IMR-90 (cell line): ENCODE measurements around the gene MYH3. TPM values are rescaled to one million over a fixed set of nuclear protein-coding genes. Genes with fewer than 3 reads are reported as not detected.

ENCODE experiments used
- ATAC-seq: fragments of 200-7000 bp; cut with Tn5 transposase; 2 replicates; pipeline ENCODE4 v1.9.1; 2020; ENCODE audit warnings: low read depth, mild to moderate bottlenecking, moderate library complexity
- BruUV-seq: library from RNA; stranded (reverse); fragments of 400-500 nt; replicated peaks from 2 replicates; lab custom pipeline; 2021; lab: Mats Ljungman, UMichigan
- CTCF ChIA-PET: fragments of 300-600 bp; formaldehyde crosslinking; extraction: SDS; loops from one replicate; lab custom pipeline; 2021; ENCODE audit warnings: antibody characterized with exemption; lab: Yijun Ruan, JAX
- POLR2A ChIA-PET: fragments of 300-600 bp; sonication (Branson Sonifier 250); formaldehyde crosslinking; loops from one replicate; lab custom pipeline; 2022; ENCODE audit warnings: antibody characterized with exemption; ENCODE audit not compliant: unreplicated experiment; lab: Charles Lee
- DNase-seq: peaks from one replicate; pipeline ENCODE4 v3.0.0; 2013
- H2AFZ ChIP-seq: replicated peaks from 2 replicates; pipeline ENCODE3; 2013; ENCODE audit warnings: low read length, mild to moderate bottlenecking; ENCODE audit not compliant: poor library complexity
- H2AK5ac ChIP-seq: 2 replicates; pipeline ENCODE4 v1.6.1; 2013; ENCODE audit warnings: low read depth, low read length, inconsistent platforms
- H2AK9ac ChIP-seq: replicated peaks from 2 replicates; pipeline ENCODE3; 2013; ENCODE audit warnings: mild to moderate bottlenecking, low read depth, low read length, moderate library complexity; ENCODE audit not compliant: poor library complexity
- H2BK120ac ChIP-seq: 2 replicates; pipeline ENCODE4 v1.6.1; 2013; ENCODE audit warnings: low read depth, low read length, inconsistent platforms
- H2BK15ac ChIP-seq: 3 replicates; pipeline ENCODE4 v1.6.1; 2013; ENCODE audit warnings: low read depth, low read length, inconsistent platforms
- H2BK20ac ChIP-seq: 2 replicates; pipeline ENCODE4 v1.6.1; 2013; ENCODE audit warnings: low read depth, mild to moderate bottlenecking, inconsistent platforms, low read length, moderate library complexity
- H2BK5ac ChIP-seq: 2 replicates; pipeline ENCODE4 v1.6.1; 2013; ENCODE audit warnings: mild to moderate bottlenecking, low read depth, low read length, inconsistent platforms; ENCODE audit not compliant: poor library complexity, severe bottlenecking
- H3K14ac ChIP-seq: replicated peaks from 2 replicates; pipeline ENCODE4 v1.6.1; 2013; ENCODE audit warnings: low read depth, low read length, inconsistent platforms
- H3K18ac ChIP-seq: 2 replicates; pipeline ENCODE4 v1.6.1; 2013; ENCODE audit warnings: low read depth, low read length, control low read depth
- H3K23ac ChIP-seq: 2 replicates; pipeline ENCODE4 v1.6.1; 2013; ENCODE audit warnings: low read depth, low read length, inconsistent platforms
- H3K27ac ChIP-seq: 2 replicates; pipeline ENCODE4 v1.5.1; 2013; ENCODE audit warnings: mild to moderate bottlenecking, control low read depth, low read length; ENCODE audit not compliant: insufficient read depth
- H3K27me3 ChIP-seq: 2 replicates; pipeline ENCODE4 v1.6.1; 2013; ENCODE audit warnings: low read length; ENCODE audit not compliant: control insufficient read depth, insufficient read depth
- H3K36me3 ChIP-seq: 2 replicates; pipeline ENCODE4 v1.6.1; 2013; ENCODE audit warnings: low read length, mixed read lengths; ENCODE audit not compliant: control insufficient read depth, insufficient read depth
- H3K4ac ChIP-seq: 2 replicates; pipeline ENCODE4 v1.6.1; 2013; ENCODE audit warnings: low read depth, low read length, inconsistent platforms
- H3K4me1 ChIP-seq: 2 replicates; pipeline ENCODE4 v1.6.1; 2013; ENCODE audit warnings: low read length, mixed read lengths; ENCODE audit not compliant: control insufficient read depth, insufficient read depth
- H3K4me2 ChIP-seq: 2 replicates; pipeline ENCODE4 v1.6.1; 2013; ENCODE audit warnings: low read depth, mild to moderate bottlenecking, control low read depth, low read length, moderate library complexity
- H3K4me3 ChIP-seq: 2 replicates; pipeline ENCODE4 v1.5.1; 2013; ENCODE audit warnings: low read depth, mild to moderate bottlenecking, control low read depth, low read length, moderate library complexity; ENCODE audit not compliant: insufficient read depth
- H3K56ac ChIP-seq: 2 replicates; pipeline ENCODE4 v1.6.1; 2013; ENCODE audit warnings: low read length, inconsistent platforms; ENCODE audit not compliant: insufficient read depth; ENCODE audit errors: extremely low read depth
- H3K79me1 ChIP-seq, 2 experiments: 2 replicates each; pipeline ENCODE4 v1.6.1; 2013; ENCODE audit warnings: low read length in 2 of 2, inconsistent platforms in 1 of 2, low read depth in 1 of 2
- H3K9ac ChIP-seq: 2 replicates; pipeline ENCODE4 v1.6.1; 2013; ENCODE audit warnings: low read depth, low read length, control low read depth
- H3K9me1 ChIP-seq: 2 replicates; pipeline ENCODE4 v1.6.1; 2013; ENCODE audit warnings: low read length, inconsistent platforms; ENCODE audit not compliant: insufficient read depth
- H3K9me3 ChIP-seq: 2 replicates; pipeline ENCODE4 v1.6.1; 2013; ENCODE audit warnings: low read length; ENCODE audit not compliant: control insufficient read depth, insufficient read depth
- H4K20me1 ChIP-seq: 2 replicates; pipeline ENCODE4 v1.6.1; 2013; ENCODE audit warnings: low read length, inconsistent platforms; ENCODE audit not compliant: insufficient read depth
- H4K5ac ChIP-seq: 2 replicates; pipeline ENCODE4 v1.6.1; 2013; ENCODE audit warnings: mild to moderate bottlenecking, low read depth, low read length, control low read depth
- H4K8ac ChIP-seq, 2 experiments: 2 replicates each; pipeline ENCODE4 v1.6.1; 2013; ENCODE audit warnings: low read depth in 2 of 2, low read length in 2 of 2, control low read depth in 1 of 2, inconsistent platforms in 1 of 2
- H4K91ac ChIP-seq: 2 replicates; pipeline ENCODE4 v1.6.1; 2013; ENCODE audit warnings: low read depth, low read length, inconsistent platforms; ENCODE audit not compliant: insufficient read depth
- BHLHE40 ChIP-seq: fragments of 150-350 bp; IDR thresholded peaks from 2 replicates; pipeline ENCODE4 v1.6.1; 2016; ENCODE audit warnings: mild to moderate bottlenecking, low read depth, low read length
- CEBPB ChIP-seq: IDR thresholded peaks from 2 replicates; pipeline ENCODE4 v1.6.1; 2012; ENCODE audit warnings: low read depth, low read length, improper control_type of control experiment
- CHD1 ChIP-seq: IDR thresholded peaks from 2 replicates; pipeline ENCODE4 v1.6.1; 2012; ENCODE audit warnings: low read depth, low read length, improper control_type of control experiment
- CTCF ChIP-seq: conservative IDR thresholded peaks from 2 replicates; pipeline ENCODE4 v1.5.1; 2012; ENCODE audit warnings: mild to moderate bottlenecking, low read depth, low read length, improper control_type of control experiment
- ELK1 ChIP-seq: fragments of 150-350 bp; IDR thresholded peaks from 2 replicates; pipeline ENCODE4 v1.6.1; 2016; ENCODE audit warnings: low read depth, mild to moderate bottlenecking, low read length, moderate library complexity, borderline replicate concordance
- FOS ChIP-seq: fragments of 150-350 bp; IDR thresholded peaks from 2 replicates; pipeline ENCODE4 v1.6.1; 2016; ENCODE audit warnings: low read depth, low read length
- MAFK ChIP-seq: IDR thresholded peaks from 2 replicates; pipeline ENCODE4 v1.6.1; 2012; ENCODE audit warnings: low read depth, low read length, improper control_type of control experiment
- MAZ ChIP-seq: IDR thresholded peaks from 2 replicates; pipeline ENCODE4 v1.6.1; 2012; ENCODE audit warnings: low read depth, mild to moderate bottlenecking, low read length, improper control_type of control experiment, moderate library complexity, borderline replicate concordance
- MXI1 ChIP-seq: IDR thresholded peaks from 2 replicates; pipeline ENCODE4 v1.6.1; 2012; ENCODE audit warnings: low read depth, mild to moderate bottlenecking, low read length, moderate library complexity, borderline replicate concordance
- NFE2L2 ChIP-seq: fragments of 150-350 bp; IDR thresholded peaks from 2 replicates; pipeline ENCODE4 v1.6.1; 2016; ENCODE audit warnings: low read depth, mild to moderate bottlenecking, low read length
- POLR2A ChIP-seq: IDR thresholded peaks from 2 replicates; pipeline ENCODE4 v1.6.1; 2012; ENCODE audit warnings: mild to moderate bottlenecking, low read depth, low read length
- RAD21 ChIP-seq: IDR thresholded peaks from 2 replicates; pipeline ENCODE4 v1.6.1; 2012; ENCODE audit warnings: low read length, improper control_type of control experiment
- RCOR1 ChIP-seq: IDR thresholded peaks from 2 replicates; pipeline ENCODE4 v1.6.1; 2012; ENCODE audit warnings: mild to moderate bottlenecking, low read length, improper control_type of control experiment; ENCODE audit not compliant: insufficient replicate concordance
- RFX5 ChIP-seq: IDR thresholded peaks from 2 replicates; pipeline ENCODE4 v1.8.0; 2012; ENCODE audit warnings: low read depth, mild to moderate bottlenecking, low read length, moderate library complexity
- SMC3 ChIP-seq: fragments of 150-350 bp; IDR thresholded peaks from 2 replicates; pipeline ENCODE4 v1.6.1; 2016; ENCODE audit warnings: low read depth, mild to moderate bottlenecking, antibody characterized with exemption, low read length, moderate library complexity
- USF2 ChIP-seq: fragments of 150-350 bp; IDR thresholded peaks from 2 replicates; pipeline ENCODE4 v1.6.1; 2017; ENCODE audit warnings: mild to moderate bottlenecking, antibody characterized with exemption, low read length, low read depth
- WGBS, 2 experiments: methylation state at CpG; one replicate each; pipeline versions ENCODE4 v1.1.5 to v1.1.7; 2013; ENCODE audit warnings: missing lambda C conversion rate in 2 of 2; ENCODE audit not compliant: insufficient read length in 1 of 2; ENCODE audit errors: extremely low coverage in 2 of 2; 5-methylcytosine and 5-hydroxymethylcytosine counted together
- dilution Hi-C: fragments of 300-500 bp; cut with HindIII; formaldehyde crosslinking; loops from one replicate; pipeline ENCODE4 v1.14.3; 2018; ENCODE audit warnings: low sequenced_read_pairs; ENCODE audit not compliant: unreplicated experiment
- in situ Hi-C: fragments of 300-500 bp; cut with MboI; formaldehyde crosslinking; loops from 3 replicates; pipeline ENCODE4 v1.14.3; 2019; ENCODE audit warnings: low sequenced_read_pairs, inconsistent platforms, mixed read lengths
- intact Hi-C: fragments of 100-400 bp; cut with micrococcal nuclease; formaldehyde crosslinking; loops from 2 replicates; pipeline ENCODE4 v1.10.0; 2022
- polyA plus RNA-seq, 3 experiments: library from polyadenylated mRNA; depleted of rRNA; stranded (reverse); fragments of >200 nt; gene quantifications; 2 replicates each; pipeline ENCODE4 v1.2.3, GENCODE V29; 2012; ENCODE audit warnings: low replicate concordance in 1 of 3
- total RNA-seq: library from RNA; depleted of rRNA; stranded (reverse); fragments of >200 nt; gene quantifications from 2 replicates; pipeline ENCODE4 v1.2.3, GENCODE V29; 2012

The MYH3 gene
- total and polyA plus RNA-seq, 2 of the 4 experiments (the other 2 are of a cell fraction), result 0.54 to 0.63 TPM

- BruUV-seq, result no TSS peak
- no peaks in the 10 kb centered on the region for H3K79me1 ChIP-seq
- H4K20me1 ChIP-seq, result no peaks in the 10 kb centered on the region
- no peak overlapping the region for H2BK120ac ChIP-seq
- no peak overlapping the region for H2BK20ac ChIP-seq
- intact Hi-C loops (no loop called here), dilution Hi-C loops (no loop called here), in situ Hi-C loops (loop anchor here (25.0 kb wide), 1 partner anchor 1334 kb away; the partner anchor contains the start of gene ZNF18)
- no peak overlapping the region for H2AK5ac ChIP-seq
- no peak overlapping the region for H2AK9ac ChIP-seq
- no peak overlapping the region for H3K23ac ChIP-seq
- H3K18ac ChIP-seq, result no peak overlapping the region
- no peak for DNase-seq
- no peak overlapping the region for H3K14ac ChIP-seq
- H3K9me3 ChIP-seq, result no peaks in the 10 kb centered on the region
- no peak overlapping the region for H4K8ac ChIP-seq
- no peak overlapping the region for H3K4me2 ChIP-seq
- no peak for ATAC-seq
- H2BK15ac ChIP-seq, result no peak overlapping the region
- no peak overlapping the region for H4K91ac ChIP-seq
- TF ChIP-seq RCOR1 (no peak), MAZ (no peak), CHD1 (no peak), USF2 (no peak), SMC3 (no peak), RFX5 (no peak), MAFK (no peak), ELK1 (no peak), NFE2L2 (no peak), BHLHE40 (no peak), CEBPB (no peak), POLR2A (no peak), FOS (no peak), CTCF (no peak), MXI1 (no peak), RAD21 (no peak)
- H3K27ac ChIP-seq, result no peak overlapping the region
- no peaks in the 10 kb centered on the region; the same call in 1 of the 2 replicates for H3K4me1 ChIP-seq
- no peak overlapping the region for H2BK5ac ChIP-seq
- no peaks in the 10 kb centered on the region for H3K27me3 ChIP-seq
- H3K9ac ChIP-seq, result no peak overlapping the region
- 80% methylated on average over 2 of the region's 11 CpGs; no CpG with 5 or more reads in 1 of the 2 experiments for WGBS, 2 experiments
- CTCF ChIA-PET, result interaction anchor here (0.6 kb wide), 1 partner anchor 687 kb away, joined by 4 read pairs; no protein-coding TSS in a partner anchor
- H3K4me3 ChIP-seq, result no peak overlapping the region
- no peaks in the 10 kb centered on the region for H3K36me3 ChIP-seq
- H2AFZ ChIP-seq, result peak overlapping the region; percentile 23
- no peak overlapping the region for H3K4ac ChIP-seq
- no peak overlapping the region for H3K56ac ChIP-seq
- no peak overlapping the region for H4K5ac ChIP-seq
- H3K9me1 ChIP-seq, result no peaks in the 10 kb centered on the region
- POLR2A ChIA-PET, result no interaction called here
These were observed 4.0 kb downstream of the MYH3 start for GRCh38 chr17:10652984-10653659.
